Stimulated activated CD8-positive, alpha-beta memory T cell treated with anti-CD3 and anti-CD28 coated beads, Interleukin-4, amount 100 ng/mL, for 1 hour (primary cell): ENCODE data around the gene WIF1.

Experiments
- DNase-seq, 2 donors: peaks; one replicate each; pipeline ENCODE4 v3.0.0-alpha.2; 2020; ENCODE audit warnings: low read depth in 2 of 2, low spot score in 1 of 2

WIF1 gene

DNA sequence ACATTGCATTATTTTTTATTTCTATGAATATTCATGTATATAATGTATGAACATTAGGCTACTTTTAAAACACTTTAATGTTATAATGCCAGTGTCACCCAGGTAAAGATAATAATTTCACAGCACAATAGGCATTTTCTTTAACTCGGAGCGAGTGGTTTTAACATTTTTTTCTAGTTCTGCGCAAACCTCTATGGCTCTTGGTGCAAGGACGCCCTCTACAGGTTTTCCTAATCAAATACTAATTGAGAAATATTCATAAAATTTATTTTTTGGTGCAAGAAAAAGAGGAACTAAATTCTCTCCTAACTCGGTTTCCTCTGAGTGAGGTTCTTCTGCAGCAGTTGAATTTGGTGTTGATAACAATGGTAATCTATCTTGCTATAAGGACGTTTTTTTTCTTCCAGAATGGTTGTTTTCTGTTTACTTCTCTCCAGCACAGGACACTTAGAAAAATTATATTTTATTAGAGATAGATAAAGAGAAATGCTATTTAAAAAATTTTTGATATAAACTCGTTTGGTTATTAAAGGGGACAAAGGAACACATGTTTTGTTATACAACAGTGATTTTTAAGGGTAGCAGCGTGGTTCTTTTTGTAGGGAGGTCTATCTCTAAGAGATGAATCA lies 2.4 kb upstream of the WIF1 start:
- DNase-seq = no peak

GRCh38 chr12:65122703-65123102 lies 1.6 kb upstream of the WIF1 start:
- DNase-seq = no peak

- no peak for DNase-seq
Measured at GRCh38 chr12:65121956-65122469, 908 bp upstream of the WIF1 start.

- DNase-seq = no peak
Measured at GRCh38 chr12:65119063-65119462, 2.0 kb downstream of the WIF1 start.

- no peak for DNase-seq
Measured at GRCh38 chr12:65113621-65114035, 7.5 kb downstream of the WIF1 start.

DNA sequence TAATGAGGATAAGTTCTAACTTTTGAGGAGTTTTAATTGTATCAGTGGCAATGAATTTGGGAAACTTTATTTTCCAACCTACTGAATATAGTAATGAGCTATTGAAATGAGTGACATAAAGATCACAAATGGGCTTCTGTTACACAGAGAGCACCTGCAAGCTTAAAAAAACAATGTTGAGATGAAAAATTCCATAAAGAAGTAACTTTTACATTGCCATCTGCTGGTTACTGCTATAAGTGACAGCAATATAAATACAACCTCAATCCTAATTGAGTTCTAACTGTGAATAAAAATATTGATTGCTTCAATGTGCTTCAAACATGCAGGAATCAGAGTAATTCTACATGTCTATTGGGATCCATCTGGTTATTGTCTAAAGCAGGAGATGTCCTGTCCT lies 14.2 kb downstream of the WIF1 start:
- DNase-seq = no peak

GRCh38 chr12:65100140-65100539 lies 21.0 kb downstream of the WIF1 start:
- DNase-seq = no peak

DNA sequence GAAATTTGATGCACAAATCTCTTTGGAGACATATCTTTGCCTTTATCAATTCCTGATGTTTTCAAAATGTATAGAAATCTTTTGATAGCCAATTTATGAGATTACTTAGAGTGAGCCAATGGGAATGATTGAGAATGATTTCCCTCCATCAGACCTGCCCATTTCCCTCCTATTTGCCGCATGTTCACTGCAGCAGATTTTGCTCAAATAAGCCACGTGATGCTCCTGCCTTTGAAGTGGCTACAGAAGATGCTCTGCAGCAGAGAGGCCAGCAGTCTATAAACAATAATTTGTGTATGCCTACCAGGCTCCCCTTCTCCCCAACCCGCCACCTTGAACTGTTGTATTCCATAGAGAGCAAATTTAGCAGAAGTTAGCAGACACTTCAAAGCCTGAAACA lies 21.9 kb downstream of the WIF1 start:
- no peak for DNase-seq

- no peak for DNase-seq
Measured at GRCh38 chr12:65098364-65098763, 22.7 kb downstream of the WIF1 start.

- DNase-seq = no peak
Measured at GRCh38 chr12:65094722-65095121, 26.4 kb downstream of the WIF1 start.

DNA sequence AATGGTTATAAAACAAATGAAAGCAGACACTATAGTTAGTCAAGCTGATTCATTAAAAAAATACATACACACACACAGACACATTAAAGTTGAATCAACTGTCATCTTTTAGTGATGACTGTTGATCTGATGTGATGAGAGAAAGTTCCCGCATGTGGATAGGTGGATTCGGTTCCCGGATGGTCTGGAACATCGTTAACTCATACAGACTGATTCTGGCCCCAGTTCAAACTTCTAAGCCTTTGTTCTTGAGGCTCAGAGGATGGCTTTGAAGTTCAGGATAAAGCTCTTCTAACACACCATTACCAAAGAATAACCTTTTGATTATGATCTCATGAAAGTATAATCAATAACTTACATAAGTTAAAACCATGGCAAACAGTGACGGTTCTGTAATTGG lies 27.5 kb downstream of the WIF1 start:
- DNase-seq = no peak

DNA sequence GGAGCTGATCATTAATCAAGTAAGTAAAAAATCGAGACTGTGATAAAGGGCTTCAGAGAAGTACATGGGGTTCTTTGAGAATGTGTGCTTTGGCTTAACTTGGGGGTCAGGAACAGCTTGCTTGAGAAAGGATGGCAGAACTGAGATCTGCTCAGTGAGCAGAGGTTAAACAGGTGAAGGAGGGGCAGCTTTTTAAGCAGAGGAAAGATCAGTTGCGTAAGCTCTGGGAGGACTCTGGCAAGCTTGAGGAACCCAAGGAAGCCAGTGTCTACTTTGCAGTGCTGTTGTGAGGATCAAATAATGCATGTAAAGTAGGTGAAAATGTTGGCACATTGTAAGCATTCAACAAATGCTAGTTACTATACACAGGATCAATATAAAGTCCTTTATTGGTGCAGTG lies 30.6 kb downstream of the WIF1 start:
- no peak for DNase-seq

GRCh38 chr12:65086236-65086635 lies 34.9 kb downstream of the WIF1 start:
- no peak for DNase-seq

DNA sequence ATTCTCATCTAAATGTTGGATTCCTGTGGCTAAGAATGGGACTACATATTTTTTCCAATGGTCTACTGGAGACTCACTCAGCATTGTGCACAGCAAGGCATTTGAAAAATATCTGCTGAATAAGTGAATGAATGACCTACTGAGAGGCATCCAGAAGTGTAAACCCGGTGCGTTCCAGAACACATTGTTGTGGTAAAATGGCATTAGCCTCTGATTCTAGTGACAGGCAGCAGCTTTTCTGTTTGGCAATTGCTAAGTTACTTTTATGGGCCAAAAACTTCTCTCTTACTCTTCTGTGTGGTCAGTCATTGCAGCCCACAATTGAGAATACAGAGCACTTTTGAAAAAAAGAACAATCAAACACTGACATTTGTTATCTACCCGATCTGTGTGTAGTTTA lies 36.5 kb downstream of the WIF1 start:
- DNase-seq = no peak

GRCh38 chr12:65083581-65083980 lies 37.5 kb downstream of the WIF1 start:
- DNase-seq = no peak

GRCh38 chr12:65082406-65082805 lies 38.7 kb downstream of the WIF1 start:
- no peak for DNase-seq

GRCh38 chr12:65081496-65081895 lies 39.6 kb downstream of the WIF1 start:
- DNase-seq = no peak

DNA sequence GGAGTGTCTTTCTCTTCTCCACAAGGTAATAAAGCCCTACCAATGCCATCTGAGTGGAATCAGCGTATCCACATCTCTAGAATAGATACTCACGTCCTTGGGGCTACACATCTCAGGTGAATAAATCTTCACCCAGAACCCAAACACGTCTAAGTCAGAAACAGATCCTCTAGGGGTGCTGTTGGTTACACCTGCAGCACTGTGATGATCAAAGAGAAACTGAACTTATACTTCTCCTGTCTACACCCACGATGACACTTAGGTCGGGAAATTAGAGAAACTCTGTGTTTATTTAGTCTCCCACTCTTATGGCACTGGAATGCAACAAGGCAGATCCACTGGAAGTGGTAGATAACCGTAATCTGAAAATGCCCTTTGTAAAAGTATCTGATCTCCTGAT lies 46.2 kb downstream of the WIF1 start:
- no peak for DNase-seq

GRCh38 chr12:65069336-65069735 lies 51.8 kb downstream of the WIF1 start:
- DNase-seq = no peak

GRCh38 chr12:65067383-65067782 lies 53.7 kb downstream of the WIF1 start:
- no peak for DNase-seq

GRCh38 chr12:65055859-65056258 lies 65.2 kb downstream of the WIF1 start:
- DNase-seq = no peak

- DNase-seq = no peak
Measured at GRCh38 chr12:65051218-65051617, 69.9 kb downstream of the WIF1 start.

DNA sequence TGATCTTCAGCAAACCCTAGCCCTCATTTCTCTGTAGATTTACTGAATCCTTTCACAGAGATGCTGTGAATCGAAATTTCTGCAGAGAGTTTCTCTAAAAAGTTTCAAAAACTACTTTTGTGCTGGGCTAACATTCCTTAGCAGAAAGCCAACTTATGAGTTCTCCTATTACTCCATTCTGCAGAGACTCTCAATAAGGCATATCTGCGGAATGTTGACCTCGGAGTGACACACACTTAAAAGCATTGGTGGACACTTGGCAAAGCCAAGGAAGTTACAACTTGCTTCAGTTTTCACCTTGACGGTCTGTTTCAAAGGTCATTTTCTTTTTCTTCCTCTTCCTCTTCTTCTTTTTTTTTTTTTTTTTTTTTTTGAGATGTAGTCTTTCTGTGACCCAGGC lies 75.8 kb downstream of the WIF1 start:
- no peak for DNase-seq

GRCh38 chr12:65039301-65039700 lies 81.8 kb downstream of the WIF1 start:
- no peak for DNase-seq
